GM21360 (cell line): ENCODE measurements around the gene UBIAD1.

ENCODE experiments used
- ATAC-seq: cut with Tn5 transposase; IDR thresholded peaks from one replicate; pipeline ENCODE4 v1.9.1; 2021; ENCODE audit warnings: mild to moderate bottlenecking, moderate library complexity; ENCODE audit not compliant: unreplicated experiment

UBIAD1 gene

DNA sequence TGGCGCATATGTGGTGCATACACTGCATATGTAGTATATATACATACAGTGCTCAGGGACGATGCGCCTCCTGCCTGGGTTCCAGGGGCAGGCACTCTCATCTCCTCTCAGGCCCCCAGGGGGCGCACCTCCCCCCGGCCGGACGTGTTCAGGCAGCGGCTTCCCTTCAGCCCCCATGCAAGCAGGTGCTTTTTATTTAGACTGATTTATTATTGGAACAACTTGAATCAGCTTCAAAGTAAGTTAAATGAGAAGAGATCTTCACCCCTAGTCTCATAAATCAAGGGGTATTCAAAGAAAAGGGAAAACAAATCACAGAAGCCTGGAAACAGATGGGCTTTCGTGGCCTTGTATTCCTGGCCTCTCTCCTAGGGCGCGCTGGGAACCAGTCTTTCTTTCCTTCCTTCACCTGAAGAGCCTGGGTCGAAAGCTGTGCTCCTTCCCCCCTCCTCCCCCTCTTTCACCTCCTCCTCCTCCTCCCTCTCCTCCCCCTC lies 64.6 kb downstream of the UBIAD1 start:
- no peak for ATAC-seq
